VCaP (cell line): Measurements from ENCODE around the gene PPM1E.

Source experiments
- H3K27ac ChIP-seq: fragments of 450-650 bp; 2 replicates; pipeline ENCODE4 v1.5.1; 2017
- CTCF ChIP-seq: fragments of 450-650 bp; conservative IDR thresholded peaks from 2 replicates; pipeline ENCODE4 v1.5.1; 2017; ENCODE audit warnings: mild to moderate bottlenecking, moderate library complexity

The PPM1E gene

DNA sequence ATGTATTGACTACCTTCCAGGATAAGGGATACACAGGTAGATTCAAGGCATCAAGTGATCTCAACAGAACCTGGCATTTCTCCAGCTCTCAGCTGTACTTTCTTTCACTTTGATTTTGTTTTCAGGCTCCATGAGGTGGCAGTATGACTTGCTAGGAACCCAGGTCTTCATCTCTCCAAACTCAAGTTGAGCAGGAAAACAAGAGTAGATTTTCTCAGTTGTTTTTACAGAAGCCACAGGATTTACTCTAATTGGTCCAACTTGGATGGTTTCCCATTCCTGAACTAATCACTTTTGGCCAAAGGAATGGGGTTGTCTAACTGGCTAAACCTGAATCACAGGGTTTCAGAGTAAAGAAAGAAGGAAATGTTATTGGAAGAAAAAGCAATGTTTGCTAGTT lies 204.4 kb downstream of the PPM1E start:
- H3K27ac ChIP-seq, result peak overlapping the region; percentile 62
- TF ChIP-seq CTCF, result peak; percentile 51

GRCh38 chr17:58965221-58965620 lies 209.6 kb downstream of the PPM1E start:
- no peak for TF ChIP-seq CTCF
- no peak overlapping the region for H3K27ac ChIP-seq

DNA sequence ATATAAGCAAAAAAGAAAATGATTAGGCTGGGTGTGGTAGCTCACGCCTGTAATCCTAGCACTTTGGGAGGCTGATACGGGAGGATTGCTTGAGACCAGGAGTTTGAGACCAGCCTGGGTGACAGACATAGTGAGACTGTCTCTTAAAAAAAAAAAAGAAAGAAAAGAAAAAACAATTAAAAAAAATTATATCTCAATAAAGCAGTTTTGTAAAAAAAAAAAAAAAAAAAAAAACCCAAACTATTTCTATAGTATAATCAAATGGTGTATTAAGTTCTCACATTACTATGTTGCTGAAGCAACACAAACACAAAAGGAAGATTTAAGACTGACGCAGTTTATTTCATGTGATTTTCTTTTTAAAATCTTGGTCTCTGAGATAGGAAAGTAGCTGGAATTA lies 210.6 kb downstream of the PPM1E start:
- H3K27ac ChIP-seq, result no peak overlapping the region
- TF ChIP-seq CTCF, result no peak

GRCh38 chr17:58968426-58969061 lies 212.9 kb downstream of the PPM1E start:
- H3K27ac ChIP-seq, result no peak overlapping the region
- no peak for TF ChIP-seq CTCF

DNA sequence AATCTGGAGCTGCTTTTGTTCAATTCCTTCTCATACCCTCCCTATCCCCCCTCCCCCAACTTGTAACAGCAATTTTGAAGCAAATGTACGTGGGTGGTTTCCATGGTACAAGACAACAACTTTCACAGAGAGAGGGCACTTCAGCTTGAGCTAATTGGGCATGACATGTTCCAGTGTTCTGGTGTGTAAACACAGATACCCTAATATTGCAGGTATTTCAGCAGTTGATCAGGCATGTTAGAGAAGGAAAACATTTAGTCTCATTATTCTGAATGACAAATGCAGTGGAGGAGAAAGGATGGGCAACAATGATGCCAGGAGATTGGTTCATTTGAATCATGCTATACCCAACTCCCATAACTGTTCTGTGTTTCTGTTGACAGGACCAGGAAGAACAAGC lies 213.5 kb downstream of the PPM1E start:
- H3K27ac ChIP-seq, result no peak overlapping the region
- TF ChIP-seq CTCF, result no peak

- H3K27ac ChIP-seq, result no peak overlapping the region
- no peak for TF ChIP-seq CTCF
Observed at GRCh38 chr17:58969612-58970011, 214.0 kb downstream of the PPM1E start.

DNA sequence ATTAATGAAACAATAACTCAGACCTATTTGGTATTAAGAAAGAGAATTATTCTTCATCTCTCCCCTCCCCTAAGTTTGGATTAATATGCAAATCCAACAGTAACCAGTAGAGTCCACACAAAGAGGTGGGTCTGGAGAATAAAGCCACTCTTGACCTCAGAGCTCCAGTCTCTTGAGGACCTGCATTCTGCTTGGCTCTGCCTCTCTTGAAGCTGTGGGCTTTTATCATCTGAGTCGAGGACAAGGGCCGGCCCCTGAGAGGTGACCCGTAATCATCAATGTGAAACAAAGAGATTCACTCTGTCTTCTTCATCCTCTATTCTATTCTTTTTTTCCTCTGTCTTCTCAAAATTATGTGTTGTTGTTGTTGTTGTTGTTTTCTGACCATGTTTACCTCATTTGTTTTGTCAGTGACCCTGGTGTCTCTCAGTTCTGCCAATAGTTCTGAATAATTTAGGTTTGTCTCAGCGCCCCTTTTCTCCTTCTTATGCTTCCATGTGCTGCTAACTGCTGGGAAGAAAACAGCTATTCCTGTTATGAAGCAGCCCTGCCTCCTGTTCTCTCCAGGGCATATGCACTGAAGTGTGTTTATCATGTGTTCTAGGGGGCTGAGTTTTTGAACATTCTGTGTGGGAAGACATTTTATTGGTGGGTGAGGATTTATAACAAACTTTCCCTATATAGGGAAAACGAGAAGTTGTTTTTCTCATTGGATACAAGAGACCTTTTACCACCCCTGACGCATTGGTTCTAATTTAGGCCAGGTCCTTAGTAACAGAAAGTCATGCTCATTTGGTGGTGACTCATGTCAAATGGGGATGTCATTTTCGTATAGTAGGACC lies 215.2 kb downstream of the PPM1E start:
- TF ChIP-seq CTCF, result no peak
- H3K27ac ChIP-seq, result no peak overlapping the region
